Caco-2 (cell line): ENCODE results near the gene THSD8. TPM values are rescaled to one million over a fixed set of nuclear protein-coding genes. Genes with fewer than 3 reads are reported as not detected.
A peak's percentile ranks its signal among the peaks of the same experiment; 100 is the strongest.

ENCODE experiments used
- BruUV-seq: library from RNA; stranded (reverse); fragments of 400-500 nt; replicated peaks from 2 replicates; lab custom pipeline; 2021; lab: Mats Ljungman, UMichigan
- CTCF ChIA-PET: fragments of 300-600 bp; sonication (Branson Sonifier 250); formaldehyde crosslinking; loops from one replicate; lab custom pipeline; 2022; ENCODE audit warnings: antibody characterized with exemption; lab: Charles Lee
- POLR2A ChIA-PET: fragments of 300-600 bp; sonication (Branson Sonifier 250); formaldehyde crosslinking; loops from one replicate; lab custom pipeline; 2022; ENCODE audit warnings: antibody characterized with exemption; lab: Charles Lee
- DNase-seq, 2 experiments: peaks; one replicate each; pipeline versions ENCODE4 v3.0.0 to v3.0.0-alpha.2; 2020 to 2022
- H3K27me3 ChIP-seq: replicated peaks from 2 replicates; pipeline ENCODE4 v1.6.0; 2011; ENCODE audit warnings: low read length; ENCODE audit not compliant: control insufficient read depth, insufficient read depth
- H3K36me3 ChIP-seq: 2 replicates; pipeline ENCODE4 v1.5.1; 2011; ENCODE audit warnings: low read length; ENCODE audit not compliant: control insufficient read depth, insufficient read depth
- H3K4me1 ChIP-seq: fragments of 250-450 bp; sonication (Bioruptor Pico); 2 replicates; pipeline ENCODE4 v1.5.1; 2020; ENCODE audit warnings: mild to moderate bottlenecking
- H3K4me3 ChIP-seq: 2 replicates; pipeline ENCODE4 v1.5.1; 2011; ENCODE audit warnings: low read depth, mild to moderate bottlenecking, control low read depth, low read length
- H3K9me3 ChIP-seq: fragments of 250-450 bp; sonication (Bioruptor Pico); 2 replicates; pipeline ENCODE4 v1.5.1; 2020; ENCODE audit warnings: mild to moderate bottlenecking, moderate library complexity
- H3K27ac Mint-ChIP-seq: one replicate; pipeline ENCODE4 v1.8.0; 2022; ENCODE audit warnings: mixed read lengths; ENCODE audit not compliant: unreplicated experiment
- H3K27me3 Mint-ChIP-seq: one replicate; pipeline ENCODE4 v1.8.0; 2022; ENCODE audit warnings: mixed read lengths; ENCODE audit not compliant: insufficient read depth, unreplicated experiment
- H3K36me3 Mint-ChIP-seq: one replicate; pipeline ENCODE4 v1.8.0; 2022; ENCODE audit warnings: mild to moderate bottlenecking, mixed read lengths; ENCODE audit not compliant: insufficient read depth, unreplicated experiment
- H3K4me1 Mint-ChIP-seq: one replicate; pipeline ENCODE4 v1.8.0; 2022; ENCODE audit warnings: low read depth, mixed read lengths; ENCODE audit not compliant: unreplicated experiment
- H3K4me3 Mint-ChIP-seq: one replicate; pipeline ENCODE4 v1.8.0; 2022; ENCODE audit warnings: mild to moderate bottlenecking, moderate library complexity, mixed read lengths; ENCODE audit not compliant: unreplicated experiment
- H3K9me3 Mint-ChIP-seq: one replicate; pipeline ENCODE4 v1.8.0; 2022; ENCODE audit warnings: mixed read lengths; ENCODE audit not compliant: unreplicated experiment
- CTCF ChIP-seq, 2 experiments: fragments of 200-600 bp in 1 of 2; IDR thresholded peaks; 1 replicate in 1 of 2; 2 replicates in 1 of 2; pipeline versions ENCODE4 v1.5.1 to v1.8.0; 2011 to 2022; ENCODE audit warnings: antibody characterized with exemption in 1 of 2, control low read depth in 1 of 2, inconsistent platforms in 1 of 2, low read depth in 1 of 2, low read length in 1 of 2, mild to moderate bottlenecking in 1 of 2, moderate library complexity in 1 of 2; ENCODE audit not compliant: insufficient read depth in 1 of 2, severe bottlenecking in 1 of 2, unreplicated experiment in 1 of 2
- intact Hi-C: fragments of 100-400 bp; cut with micrococcal nuclease; formaldehyde crosslinking; loops from one replicate; pipeline ENCODE4 v1.10.0; 2022; ENCODE audit not compliant: unreplicated experiment
- total RNA-seq: library from RNA; stranded (reverse); gene quantifications from 2 replicates; pipeline ENCODE4 v1.2.3, GENCODE V29; 2022

THSD8 gene
- total RNA-seq, 1 experiment from 2014 or later = 25.9 TPM

GRCh38 chr19:12763100-12763499 is 38.8 kb upstream of the THSD8 start:
- POLR2A ChIA-PET = no interaction called here
- Histone ChIP-seq H3K4me3 (no peak overlapping the region), H3K27me3 (no peaks in the 10 kb centered on the region), H3K4me1 (no peaks in the 10 kb centered on the region; the same call in 1 of the 2 replicates), H3K9me3 (no peaks in the 10 kb centered on the region), H3K36me3 (peaks cover 2% of the 10 kb centered on the region)
- DNase-seq = no peak
- Mint-ChIP-seq H3K27ac (no peak overlapping the region), H3K4me3 (no peak overlapping the region), H3K36me3 (peaks cover 31% of the 10 kb centered on the region), H3K9me3 (no peaks in the 10 kb centered on the region), H3K27me3 (no peaks in the 10 kb centered on the region), H3K4me1 (no peaks in the 10 kb centered on the region)
- CTCF ChIA-PET = interaction anchor here (1.6 kb wide), 1 partner anchor 12 kb away, joined by 3 read pairs; no protein-coding TSS in a partner anchor
- intact Hi-C loops = loop anchor here (5.0 kb wide), 1 partner anchor 84 kb away; no protein-coding TSS in a partner anchor
- no peak for TF ChIP-seq CTCF (IDR thresholded peaks at IDR 0.05; ENCODE audit: insufficient read depth in 1 of 2, low read depth in 1 of 2, low read length in 1 of 2, severe bottlenecking in 1 of 2, unreplicated experiment in 1 of 2)
- TSS peak; percentile 17 for BruUV-seq

GRCh38 chr19:12764698-12765097 is 37.2 kb upstream of the THSD8 start:
- H3K4me1 Mint-ChIP-seq = no peaks in the 10 kb centered on the region
- peaks cover 31% of the 10 kb centered on the region for H3K36me3 Mint-ChIP-seq
- no peak overlapping the region for H3K4me3 Mint-ChIP-seq
- H3K9me3 ChIP-seq = no peaks in the 10 kb centered on the region
- peak overlapping the region; percentile 57 for H3K27ac Mint-ChIP-seq
- no TSS peak for BruUV-seq
- TF ChIP-seq CTCF (IDR thresholded peaks at IDR 0.05; ENCODE audit: insufficient read depth in 1 of 2, low read depth in 1 of 2, low read length in 1 of 2, severe bottlenecking in 1 of 2, unreplicated experiment in 1 of 2) = no peak
- ChIA-PET CTCF (no interaction called here), POLR2A (no interaction called here)
- H3K4me1 ChIP-seq = no peaks in the 10 kb centered on the region; the same call in 1 of the 2 replicates
- H3K36me3 ChIP-seq = peaks cover 2% of the 10 kb centered on the region
- H3K27me3 ChIP-seq = no peaks in the 10 kb centered on the region
- intact Hi-C loops = loop anchor here (5.0 kb wide), 1 partner anchor 83 kb away; no protein-coding TSS in a partner anchor
- H3K9me3 Mint-ChIP-seq = no peaks in the 10 kb centered on the region
- no peak overlapping the region for H3K4me3 ChIP-seq
- DNase-seq = no peak
- no peaks in the 10 kb centered on the region for H3K27me3 Mint-ChIP-seq

- POLR2A ChIA-PET = no interaction called here
- Histone ChIP-seq H3K4me3 (no peak overlapping the region), H3K36me3 (peaks cover 2% of the 10 kb centered on the region), H3K9me3 (no peaks in the 10 kb centered on the region), H3K4me1 (no peaks in the 10 kb centered on the region), H3K27me3 (no peaks in the 10 kb centered on the region)
- CTCF ChIA-PET = interaction anchor here (0.8 to 1.0 kb wide), 2 partner anchors 30 to 107 kb away, joined by 3 read pairs; no protein-coding TSS in a partner anchor
- intact Hi-C loops = no loop called here
- peaks cover 32% of the 10 kb centered on the region for H3K36me3 Mint-ChIP-seq
- H3K4me1 Mint-ChIP-seq = no peaks in the 10 kb centered on the region
- peak in 1 of 2 experiments; percentile 9 for TF ChIP-seq CTCF (IDR thresholded peaks at IDR 0.05; ENCODE audit: insufficient read depth in 1 of 2, low read depth in 1 of 2, low read length in 1 of 2, severe bottlenecking in 1 of 2, unreplicated experiment in 1 of 2)
- no peaks in the 10 kb centered on the region for H3K27me3 Mint-ChIP-seq
- no peak overlapping the region for H3K27ac Mint-ChIP-seq
- BruUV-seq = no TSS peak
- DNase-seq = peak in 1 of 2 experiments; percentile 52
- H3K9me3 Mint-ChIP-seq = no peaks in the 10 kb centered on the region
- no peak overlapping the region for H3K4me3 Mint-ChIP-seq
These were observed 35.8 kb upstream of the THSD8 start for GRCh38 chr19:12766051-12766521.
